Activated naive CD8-positive, alpha-beta T cell treated with anti-CD3 and anti-CD28 coated beads, Interleukin-2, amount 50 U/mL, for 16 hours (primary cell): Measurements from ENCODE around the gene NPTXR.
"Not testable (repeated sequence)": the region's sequence is repeated elsewhere in the genome, so short reads cannot be mapped to it uniquely, and the experiment has no call there.

Source experiments
- DNase-seq: peaks from one replicate; pipeline ENCODE4 v3.0.0-alpha.2; 2020; ENCODE audit warnings: low read depth, low spot score

NPTXR gene

DNA sequence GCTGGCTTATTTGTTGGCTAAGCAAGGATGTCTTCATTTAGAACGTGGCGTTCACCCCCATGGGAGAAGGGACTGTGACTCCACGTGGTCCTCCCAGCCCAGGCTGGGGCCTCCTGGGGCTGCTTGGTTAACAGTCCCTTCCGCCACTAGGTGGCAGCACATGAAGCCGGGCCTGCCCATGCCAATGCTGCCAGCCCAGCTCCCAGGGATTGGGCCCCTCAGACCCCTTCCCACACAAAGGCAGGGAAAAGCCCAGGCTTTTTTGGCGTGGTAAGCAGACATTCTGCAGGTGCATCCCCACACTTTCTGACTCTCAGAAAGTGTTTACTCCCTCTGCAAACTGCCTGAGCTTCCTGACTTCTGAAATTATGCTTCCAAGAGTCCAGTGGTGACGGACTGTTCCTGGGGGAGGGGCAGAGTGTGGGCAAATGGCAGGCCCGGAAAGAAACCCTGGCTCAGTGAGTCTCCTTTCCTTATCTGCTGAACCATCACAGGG, 25.1 kb upstream of the NPTXR start:
- peak; percentile 66 for DNase-seq

DNA sequence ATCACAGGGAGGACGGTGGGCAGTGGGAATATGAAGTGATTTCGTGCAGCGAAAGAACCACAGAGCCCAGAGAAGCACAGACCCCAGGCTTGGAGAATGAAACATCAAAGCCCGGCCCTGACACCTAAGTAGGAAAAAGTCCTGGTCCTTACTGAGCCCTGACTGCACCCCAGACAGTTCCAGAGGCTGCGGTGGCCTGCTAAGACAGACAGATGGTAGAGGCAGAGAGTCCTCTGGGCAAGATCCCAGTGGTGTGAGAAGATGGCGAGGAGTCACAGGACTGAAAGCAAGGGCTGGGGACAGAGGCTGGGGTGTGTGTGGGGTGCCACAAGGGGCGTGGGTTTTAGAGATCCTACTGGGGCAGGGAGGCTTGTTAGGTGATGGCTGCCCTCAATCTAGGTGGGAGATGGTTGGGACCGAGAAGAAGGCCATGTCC, 24.5 kb upstream of the NPTXR start:
- DNase-seq, result no peak

DNA sequence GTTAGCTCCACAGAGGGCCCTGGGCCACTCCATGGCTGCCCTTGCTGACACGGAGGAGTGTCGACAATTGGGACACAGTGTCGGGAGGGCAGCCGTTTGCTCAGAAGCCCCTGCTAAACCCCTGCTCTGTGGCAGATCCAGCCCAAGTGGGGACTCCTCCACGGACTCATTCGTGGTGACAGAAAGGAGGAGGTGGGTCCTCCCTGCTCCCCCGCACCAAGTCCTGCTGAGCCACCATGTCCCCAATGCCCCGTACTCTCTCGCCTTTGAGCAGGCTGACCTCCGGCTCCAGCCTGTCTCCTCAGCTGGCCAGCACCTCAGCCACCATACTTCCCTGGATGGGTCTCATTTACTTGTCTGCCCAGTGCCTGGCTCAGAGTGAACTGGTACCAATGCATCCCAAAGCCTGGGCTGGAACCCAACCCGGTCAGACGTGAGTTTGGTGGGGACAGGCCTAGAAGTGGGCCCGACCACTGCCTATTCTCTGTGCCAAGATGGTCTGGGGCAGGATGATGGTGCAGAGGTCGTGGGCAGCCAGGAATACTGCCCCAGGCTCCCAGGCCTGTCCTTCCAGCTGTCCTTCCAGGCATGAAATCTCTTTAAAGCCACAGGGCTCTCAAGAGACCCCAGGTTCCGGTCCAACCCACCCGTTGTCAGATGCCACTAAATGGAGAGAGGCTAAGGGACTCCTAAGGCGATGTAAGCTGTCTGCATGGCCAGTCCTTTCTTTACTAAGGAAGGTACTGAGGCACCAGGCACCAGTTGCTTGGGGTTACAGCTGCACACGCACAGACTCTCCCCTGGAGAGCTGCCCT, 23.9 kb upstream of the NPTXR start:
- DNase-seq, result no peak

DNA sequence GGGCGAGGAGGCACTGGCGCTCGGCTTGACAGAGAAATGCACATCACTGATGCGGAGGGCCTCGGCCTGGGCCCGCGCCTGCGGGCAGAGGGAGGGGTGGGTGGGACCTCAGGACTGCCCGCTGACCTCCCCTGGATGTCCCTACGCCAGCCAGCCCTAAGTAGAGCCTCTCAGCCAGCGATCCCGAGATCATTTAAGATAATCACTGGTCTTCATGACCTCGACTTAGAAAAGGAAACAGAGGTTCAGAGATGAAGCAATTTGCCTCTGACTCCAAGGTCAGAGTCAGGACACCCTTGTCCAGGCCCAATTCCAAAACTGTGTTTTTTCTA, 23.3 kb upstream of the NPTXR start:
- DNase-seq, result no peak

DNA sequence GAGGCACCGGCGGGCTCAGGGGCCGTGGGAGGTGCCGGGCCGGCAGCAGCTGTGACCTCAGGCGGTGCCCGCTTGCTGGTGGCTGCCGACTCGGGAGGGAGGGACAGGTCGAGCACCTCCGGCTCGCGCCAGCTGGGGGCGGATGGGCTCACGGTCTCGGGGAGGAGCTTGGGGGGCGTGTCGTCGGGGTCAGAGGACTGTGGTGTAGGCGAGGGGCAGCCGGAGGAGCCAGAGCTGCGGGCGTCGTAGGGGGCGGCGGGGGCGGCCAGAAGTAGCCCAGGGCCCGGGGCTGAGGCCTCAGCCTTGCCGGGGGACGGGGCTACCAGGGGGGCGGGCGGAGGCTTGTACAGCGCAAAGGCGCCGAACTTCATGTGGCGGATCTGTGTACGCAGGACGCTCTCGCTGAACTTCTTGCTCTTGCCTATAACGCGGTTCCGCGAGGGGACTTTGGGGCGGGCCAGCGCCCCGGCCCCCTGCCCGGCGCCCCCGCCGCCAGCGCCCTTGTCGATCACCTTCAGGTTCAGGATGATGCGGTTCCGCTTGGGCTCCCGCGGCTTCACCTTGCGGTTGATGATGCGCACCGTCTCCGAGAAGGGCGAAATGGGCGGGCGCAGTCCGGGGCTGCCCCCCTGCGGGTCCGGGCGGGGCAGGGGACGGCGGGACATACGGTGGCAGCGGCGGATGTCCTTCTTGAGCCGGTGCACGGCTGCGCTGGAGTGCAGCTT, 22.7 kb upstream of the NPTXR start:
- no peak for DNase-seq

DNA sequence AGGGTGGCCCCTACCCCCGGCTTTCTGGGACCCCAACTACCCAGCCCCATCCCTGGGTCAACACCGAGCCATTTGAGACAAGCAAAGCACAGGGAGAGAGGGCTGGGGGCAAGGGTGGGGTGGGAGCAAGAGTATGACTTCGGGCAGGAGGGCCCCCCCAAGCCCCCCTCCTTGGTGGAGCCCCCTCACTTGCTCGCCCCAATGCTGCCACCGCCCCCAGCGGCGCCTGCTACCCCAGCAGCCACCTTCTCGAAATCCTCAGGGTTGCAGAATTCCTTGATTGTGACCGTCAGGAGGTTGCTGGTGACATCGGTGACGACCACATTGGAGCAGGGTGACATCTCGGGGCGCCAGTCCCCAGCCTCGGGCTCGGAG, 22.2 kb upstream of the NPTXR start:
- DNase-seq, result no peak

DNA sequence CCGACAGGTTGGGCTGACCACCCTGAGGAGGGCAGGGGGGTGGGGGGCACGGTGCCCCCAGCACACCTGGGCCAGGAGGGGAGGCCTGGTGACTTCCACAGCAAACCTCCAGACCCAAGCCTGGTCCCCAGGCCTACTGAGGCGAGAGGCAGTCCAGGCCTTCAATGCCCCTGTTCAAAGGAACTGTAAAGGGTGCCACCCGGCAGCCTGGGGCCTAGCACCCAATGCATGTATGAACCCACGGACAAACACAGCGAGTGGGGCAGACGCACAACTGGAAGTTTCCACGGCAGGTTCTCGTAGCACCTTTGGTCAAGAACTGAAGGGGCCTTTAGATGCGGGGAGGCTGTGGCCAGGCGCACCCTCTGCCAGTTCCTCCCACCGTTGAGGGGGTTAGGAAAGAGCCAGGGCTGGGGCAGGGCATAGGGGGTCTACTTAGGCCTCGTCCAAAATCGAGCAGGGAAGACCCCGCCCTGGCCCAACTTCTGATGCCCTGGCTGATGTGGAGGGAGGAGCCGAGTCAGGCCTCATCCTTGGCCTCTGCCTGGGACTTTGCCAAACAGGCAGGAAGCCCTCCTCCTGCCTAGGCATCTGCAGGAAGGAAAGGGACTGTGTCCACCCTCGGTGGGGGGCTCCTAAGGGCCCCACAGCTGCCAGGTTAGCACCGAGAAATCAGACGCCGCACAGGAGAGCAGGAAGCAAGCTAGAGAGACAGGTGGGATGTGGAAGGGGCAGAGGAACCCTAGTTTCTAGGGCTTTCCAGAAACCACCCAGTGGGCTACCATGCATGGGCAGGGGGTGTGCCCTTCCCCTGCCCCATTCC, 21.6 kb upstream of the NPTXR start:
- no peak for DNase-seq

DNA sequence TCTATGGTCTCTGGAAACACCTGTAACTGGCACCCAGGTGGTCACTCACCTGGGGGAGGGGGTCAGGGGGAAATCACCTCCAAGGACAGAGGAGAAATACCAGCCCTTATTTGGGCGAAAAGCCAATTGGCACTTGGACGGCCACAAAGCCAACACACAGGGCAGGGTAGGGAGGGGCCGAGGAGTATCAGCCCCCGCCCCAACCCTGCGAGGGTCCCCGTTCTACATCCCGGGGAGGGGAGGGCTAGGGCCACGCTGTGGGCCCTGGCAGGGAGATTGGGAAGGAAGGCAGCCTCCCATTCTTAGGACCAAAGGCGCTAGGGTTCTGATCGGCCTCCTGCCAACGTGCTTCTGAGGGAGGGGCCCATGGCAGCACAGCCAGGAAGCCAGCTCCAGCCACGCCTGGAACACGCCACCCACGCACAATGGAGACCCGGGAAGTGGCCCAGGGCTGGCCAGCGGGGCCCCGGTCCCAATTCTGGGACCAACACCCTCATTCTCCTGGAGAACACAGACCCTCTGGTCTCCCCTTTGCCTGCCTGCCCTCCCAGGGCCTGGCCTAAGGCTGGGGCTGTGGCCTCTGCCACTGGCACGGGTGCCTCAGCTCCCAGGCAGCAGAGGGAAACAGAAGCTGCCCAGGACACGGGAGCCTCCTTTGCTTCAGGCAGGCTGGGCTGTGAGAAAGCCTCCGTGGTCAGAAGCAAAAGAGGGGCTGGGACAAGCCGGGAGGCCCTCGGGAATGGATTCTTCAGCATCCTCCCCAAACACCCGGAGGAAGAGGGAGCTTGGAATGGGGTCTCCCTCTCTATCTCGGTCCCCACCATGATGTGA, 20.7 kb upstream of the NPTXR start:
- no peak for DNase-seq

DNA sequence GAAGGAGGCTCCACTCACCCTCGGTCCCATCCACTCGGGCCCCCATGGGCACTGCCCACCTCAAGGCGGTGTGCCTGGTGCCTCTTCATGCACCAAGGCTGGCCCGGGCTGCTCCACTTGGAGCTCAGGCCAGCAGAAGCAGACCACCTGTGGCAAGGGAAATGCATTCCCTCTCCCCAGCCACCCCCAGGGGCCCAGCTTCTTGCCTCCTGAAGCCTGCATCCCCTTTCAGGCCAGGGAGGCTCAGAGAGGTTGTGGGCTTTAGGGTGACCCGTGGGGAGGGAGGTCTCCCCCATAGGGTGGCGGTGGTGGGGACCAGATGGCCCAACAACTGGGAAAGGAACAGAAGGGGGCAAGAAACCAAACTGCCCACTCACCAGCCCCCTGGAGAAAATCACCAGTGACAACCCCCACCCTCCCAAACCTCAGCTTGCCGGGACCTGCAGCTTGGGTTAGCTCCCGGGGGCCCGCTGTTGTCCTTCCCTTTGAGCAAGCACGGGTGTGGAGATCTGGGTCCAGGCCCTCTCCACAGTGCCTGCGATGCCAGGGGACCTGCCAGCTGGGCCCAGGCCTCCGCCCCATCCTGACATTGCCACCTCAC, 19.8 kb upstream of the NPTXR start:
- no peak for DNase-seq

DNA sequence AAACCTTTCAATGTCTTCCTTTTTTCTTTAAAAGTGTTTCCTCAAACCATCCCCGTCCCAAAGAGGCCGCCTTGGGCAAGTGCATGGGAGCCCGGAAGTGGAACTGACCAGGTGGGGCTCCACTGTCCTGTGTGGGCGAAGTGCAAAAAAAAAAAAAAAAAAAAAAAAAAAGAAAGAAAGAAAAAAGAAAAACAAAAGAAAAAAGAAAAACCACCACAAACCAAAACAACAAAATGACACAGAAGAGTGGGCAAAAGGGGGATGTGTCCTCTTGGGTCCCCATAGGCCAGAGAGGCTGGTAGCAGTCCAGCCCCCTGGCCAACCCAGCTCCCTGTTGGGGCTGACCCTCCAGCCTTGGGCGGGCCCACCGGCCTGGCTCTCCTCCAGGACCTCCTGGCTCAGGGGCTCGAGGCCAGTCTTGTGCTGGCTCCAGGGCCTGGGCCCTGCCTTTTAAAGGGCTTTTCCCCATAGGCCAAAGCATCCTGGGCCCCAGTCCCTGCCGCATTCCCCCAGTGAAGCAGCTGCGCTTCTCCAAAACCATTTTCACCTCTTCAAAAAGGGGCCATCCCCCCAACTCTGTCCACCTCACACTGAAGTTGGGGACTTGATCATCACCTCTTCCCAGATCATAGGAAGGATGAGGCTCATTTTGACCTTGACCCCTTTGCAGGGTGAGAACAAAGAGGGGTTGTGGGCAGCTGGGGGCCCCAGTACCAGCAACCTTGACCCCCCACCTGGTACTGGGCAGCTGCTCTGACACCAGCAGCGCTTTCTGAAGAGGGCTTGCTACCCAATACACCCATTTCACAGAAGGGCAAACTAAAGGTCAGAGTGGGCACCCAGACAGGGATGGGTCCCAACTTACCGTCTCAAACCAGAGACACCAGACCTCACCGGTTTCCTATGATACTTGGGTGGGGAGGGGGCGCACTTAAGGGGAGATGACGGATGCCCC, 18.8 kb upstream of the NPTXR start:
- no peak for DNase-seq

DNA sequence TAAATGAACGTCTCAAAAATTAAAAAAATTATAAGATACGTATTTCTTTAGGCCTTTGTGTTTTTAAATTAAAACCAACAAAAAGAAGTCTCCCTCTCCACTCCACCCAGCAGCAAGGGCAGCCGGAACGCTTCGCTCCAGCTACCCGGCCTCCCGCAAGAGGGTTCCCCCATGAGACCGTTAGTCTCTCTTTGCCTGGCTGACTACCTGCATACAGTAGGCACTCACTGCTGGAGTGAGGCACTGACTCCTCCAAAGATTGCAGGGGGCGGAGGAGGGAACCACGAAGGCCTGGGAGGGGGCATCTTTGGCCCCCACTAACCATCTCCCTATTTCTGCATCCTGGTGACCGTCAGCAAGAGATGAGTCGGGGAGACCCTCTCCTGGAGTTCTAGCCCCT, 18.1 kb upstream of the NPTXR start:
- no peak for DNase-seq

DNA sequence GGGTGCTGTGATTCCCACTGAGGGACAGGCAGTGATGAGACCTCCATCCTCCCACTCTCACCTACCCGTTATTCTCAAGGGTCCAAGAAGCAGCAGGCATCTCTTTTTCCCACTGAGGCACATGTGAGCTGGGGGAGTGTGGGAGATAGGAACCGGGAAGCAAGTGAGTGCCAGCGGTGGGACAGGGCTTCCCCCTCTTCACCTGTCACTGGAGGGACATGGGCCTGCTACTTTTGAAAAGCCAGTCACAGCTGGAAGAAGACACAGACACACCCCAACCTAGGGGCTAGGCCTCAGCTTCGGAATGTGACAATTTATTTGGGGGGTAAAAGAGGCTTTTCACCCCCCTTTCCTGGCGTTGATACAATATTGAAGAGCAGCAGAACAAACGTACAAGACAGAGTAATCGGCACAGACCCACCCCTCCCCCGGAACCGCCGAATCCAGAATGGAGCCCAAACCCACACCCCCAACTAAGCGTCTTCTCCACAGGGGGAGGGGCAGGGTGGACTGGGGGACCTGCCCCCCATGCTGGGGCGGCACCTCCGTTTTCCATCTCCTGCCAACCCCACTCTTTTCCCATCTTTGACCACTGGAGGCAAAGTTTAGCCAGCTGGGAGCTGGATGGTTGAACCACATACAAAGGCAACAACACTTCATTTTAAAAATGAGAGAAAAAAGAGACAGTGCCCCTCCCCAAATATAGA, 17.5 kb upstream of the NPTXR start:
- DNase-seq, result no peak

DNA sequence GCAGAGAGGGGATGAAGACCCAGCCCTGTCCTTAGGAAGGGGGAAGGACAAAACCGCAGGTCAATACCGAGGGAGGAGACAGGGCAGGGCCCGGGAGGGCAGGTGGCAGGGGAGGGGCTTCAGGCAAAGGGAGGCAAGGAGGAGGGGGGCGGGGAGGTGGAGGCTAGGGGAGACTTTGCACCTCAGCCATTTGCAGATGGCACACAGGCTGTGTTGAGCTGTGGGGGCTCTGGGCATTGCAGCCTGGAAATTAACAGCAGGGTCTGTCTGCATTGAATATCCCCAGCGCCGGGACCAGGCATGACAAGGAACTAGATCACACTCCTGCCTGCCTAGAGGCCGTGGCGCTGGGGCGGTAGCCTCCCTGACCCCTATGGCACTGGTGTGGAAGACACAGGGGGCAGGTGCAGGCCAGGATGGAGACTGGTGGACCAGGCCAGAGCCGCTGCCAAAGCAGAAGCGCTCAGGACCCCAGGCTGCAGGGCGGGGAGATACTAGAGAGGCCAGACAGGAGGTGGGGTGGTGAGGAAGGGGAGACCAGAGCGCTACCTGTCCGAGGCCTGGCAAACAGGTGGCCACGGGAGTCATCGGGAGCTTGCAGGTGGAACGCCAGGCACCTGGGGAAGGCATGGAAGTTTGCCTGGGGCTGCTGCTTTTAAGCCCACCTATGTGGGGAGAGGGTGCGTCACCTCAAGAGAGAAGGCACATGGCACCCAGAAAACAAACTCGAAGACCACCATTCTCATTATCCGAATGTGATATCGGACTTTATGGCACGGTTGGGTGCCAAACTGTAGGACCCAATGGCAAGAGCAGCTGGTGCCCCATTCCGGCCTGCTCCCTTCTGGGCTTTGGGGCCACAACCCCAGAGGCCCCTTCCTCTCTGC, 16.7 kb upstream of the NPTXR start:
- DNase-seq, result no peak

DNA sequence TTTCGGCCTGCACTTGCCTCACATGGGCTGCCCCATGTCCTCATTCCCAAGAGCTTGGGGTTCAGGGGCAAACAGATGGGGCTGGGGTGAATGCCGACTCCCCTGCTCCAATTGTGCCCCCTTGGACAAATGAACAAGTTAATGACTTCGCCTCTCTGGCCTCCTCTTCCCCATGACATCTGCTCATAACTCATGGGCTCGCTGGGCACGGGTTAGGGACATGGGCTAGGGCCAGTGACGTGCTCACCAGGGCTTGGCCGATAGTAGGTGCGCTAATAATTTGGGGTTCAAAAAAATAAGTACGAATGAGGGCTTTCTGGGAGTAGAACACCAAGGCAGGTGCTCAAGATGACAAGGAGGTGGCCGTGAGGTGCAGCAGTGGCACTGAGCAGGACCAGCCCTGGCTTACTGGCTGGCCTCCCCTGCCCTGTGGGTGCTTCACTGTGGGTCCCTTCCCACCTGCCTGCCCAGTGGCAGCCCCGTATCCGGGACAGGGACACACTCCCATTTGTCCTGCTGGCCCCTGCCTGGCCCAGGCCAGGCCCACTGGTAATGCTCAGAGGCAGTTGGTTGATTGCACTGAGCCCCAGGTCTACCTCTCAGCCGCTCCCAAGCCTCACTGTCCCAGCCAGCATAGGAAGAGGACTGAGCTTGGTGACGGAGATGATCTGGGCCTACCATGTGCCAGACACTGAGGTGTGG, 15.9 kb upstream of the NPTXR start:
- DNase-seq, result no peak

DNA sequence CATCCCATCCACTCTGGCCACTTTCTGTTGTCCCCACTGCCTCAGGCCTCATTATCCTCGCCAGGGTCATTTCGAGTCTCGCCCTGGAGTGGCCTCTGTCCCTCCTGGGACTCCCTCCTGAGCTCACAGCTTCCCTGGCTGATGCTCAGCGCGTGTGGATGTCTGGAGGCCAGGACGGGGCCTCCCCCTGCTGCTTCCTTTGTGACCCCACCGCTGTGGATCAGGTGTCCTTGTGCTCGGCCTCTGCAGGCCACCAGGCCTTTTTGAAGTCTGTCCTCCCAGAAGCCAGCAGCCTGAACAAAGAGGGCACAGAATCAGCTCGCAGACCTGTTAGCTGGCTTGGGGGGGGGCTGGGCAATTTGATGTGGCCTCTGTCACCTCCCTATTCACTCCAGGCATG, 14.7 kb upstream of the NPTXR start:
- no peak for DNase-seq

DNA sequence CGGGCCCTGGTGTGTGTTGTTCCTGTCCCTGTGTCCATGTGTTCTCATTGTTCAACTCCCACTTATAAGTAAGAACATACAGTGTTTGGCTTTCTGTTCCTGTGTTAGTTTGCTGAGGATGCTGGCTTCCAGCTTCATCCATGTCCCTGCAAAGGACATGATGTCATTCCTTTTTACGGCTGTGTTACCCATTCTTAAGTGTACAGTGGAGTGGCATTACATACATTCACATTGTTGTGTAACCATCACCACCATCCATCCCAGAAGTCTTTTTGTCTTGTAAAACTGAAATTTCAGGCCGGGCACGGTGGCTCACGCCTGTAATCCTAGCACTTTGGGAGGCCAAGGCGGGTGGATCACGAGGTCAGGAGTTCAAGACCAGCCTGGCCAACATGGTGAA, 10.6 kb upstream of the NPTXR start:
- DNase-seq, result not testable (repeated sequence)

DNA sequence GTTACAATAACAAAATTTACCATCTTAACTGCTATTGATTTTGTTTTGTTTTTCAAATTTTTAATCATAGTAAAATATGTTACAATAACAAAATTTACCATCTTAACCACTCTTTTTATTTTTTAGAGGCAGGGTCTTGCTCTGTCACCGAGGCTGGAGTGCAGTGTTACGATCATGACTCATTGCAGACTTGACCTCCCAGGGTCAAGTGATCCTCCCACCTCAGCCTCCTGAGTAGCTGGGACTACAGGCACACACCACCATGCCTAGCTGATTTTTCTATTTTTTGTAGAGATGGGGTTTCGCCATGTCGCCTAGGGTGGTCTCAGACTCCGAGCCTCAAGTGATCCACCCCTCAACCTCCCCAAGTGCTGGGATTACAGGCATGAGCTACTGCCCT, 10.1 kb upstream of the NPTXR start:
- DNase-seq, result not testable (repeated sequence)
